Transverse colon (tissue), 4 donors: ENCODE measurements around the gene HOPX.

Experiments used
- EP300 ChIP-seq: sonication (generic); formaldehyde crosslinking; IDR thresholded peaks from one replicate; pipeline ENCODE4 v1.6.1; 2017; ENCODE audit warnings: antibody characterized with exemption, low read depth
- POLR2A ChIP-seq: fragments of 450-650 bp; IDR thresholded peaks from one replicate; pipeline ENCODE4 v1.6.1; 2016; ENCODE audit warnings: antibody characterized with exemption, mild to moderate bottlenecking, moderate library complexity
- POLR2AphosphoS5 ChIP-seq, 3 donors: sonication (generic); formaldehyde crosslinking; IDR thresholded peaks; one replicate each; pipeline ENCODE4 v1.6.1; 2016; ENCODE audit warnings: antibody characterized with exemption in 3 of 3
- TF ChIP-seq, protein P1 (sequence below), 5 experiments: fragments of 200-600 bp in 3 of 5; fragments of 450-650 bp in 2 of 5; sonication (generic) in 3 of 5; IDR thresholded peaks; 1 replicate in 2 of 5; 2 replicates in 3 of 5; pipeline ENCODE4 v1.5.1; 2016 to 2017; ENCODE audit warnings: antibody characterized with exemption in 5 of 5, inconsistent platforms in 3 of 5, mild to moderate bottlenecking in 2 of 5, moderate library complexity in 1 of 5

DNA sequence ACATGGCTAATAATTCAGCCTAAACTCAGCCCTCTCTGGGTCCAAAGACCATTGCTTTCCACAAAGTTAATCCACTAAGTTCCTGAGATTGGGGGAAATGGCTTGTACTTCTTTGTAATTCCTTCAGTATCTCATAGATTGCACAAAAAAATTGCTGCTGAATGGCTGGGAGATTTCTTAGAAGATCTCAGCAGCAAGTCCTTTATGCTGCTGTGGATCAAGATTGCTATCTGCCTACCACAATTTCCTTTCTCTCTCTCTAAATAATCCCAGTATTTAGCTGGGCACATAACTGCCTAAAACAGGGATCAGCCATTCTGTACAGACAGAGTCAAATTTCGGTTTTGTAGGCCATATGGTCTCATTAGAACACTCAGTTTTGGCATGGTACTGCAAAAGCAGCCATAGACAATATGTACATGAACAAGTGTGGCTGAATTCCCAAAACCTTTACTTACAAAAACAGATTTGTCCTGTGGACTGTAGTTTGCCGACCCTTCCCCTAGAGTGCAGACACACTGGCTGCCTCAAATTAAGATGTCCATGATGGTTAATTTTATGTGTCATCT is 18.5 kb upstream of the HOPX start:
- TF ChIP-seq, protein P1, sequence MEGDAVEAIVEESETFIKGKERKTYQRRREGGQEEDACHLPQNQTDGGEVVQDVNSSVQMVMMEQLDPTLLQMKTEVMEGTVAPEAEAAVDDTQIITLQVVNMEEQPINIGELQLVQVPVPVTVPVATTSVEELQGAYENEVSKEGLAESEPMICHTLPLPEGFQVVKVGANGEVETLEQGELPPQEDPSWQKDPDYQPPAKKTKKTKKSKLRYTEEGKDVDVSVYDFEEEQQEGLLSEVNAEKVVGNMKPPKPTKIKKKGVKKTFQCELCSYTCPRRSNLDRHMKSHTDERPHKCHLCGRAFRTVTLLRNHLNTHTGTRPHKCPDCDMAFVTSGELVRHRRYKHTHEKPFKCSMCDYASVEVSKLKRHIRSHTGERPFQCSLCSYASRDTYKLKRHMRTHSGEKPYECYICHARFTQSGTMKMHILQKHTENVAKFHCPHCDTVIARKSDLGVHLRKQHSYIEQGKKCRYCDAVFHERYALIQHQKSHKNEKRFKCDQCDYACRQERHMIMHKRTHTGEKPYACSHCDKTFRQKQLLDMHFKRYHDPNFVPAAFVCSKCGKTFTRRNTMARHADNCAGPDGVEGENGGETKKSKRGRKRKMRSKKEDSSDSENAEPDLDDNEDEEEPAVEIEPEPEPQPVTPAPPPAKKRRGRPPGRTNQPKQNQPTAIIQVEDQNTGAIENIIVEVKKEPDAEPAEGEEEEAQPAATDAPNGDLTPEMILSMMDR (IDR thresholded peaks at IDR 0.05): no peak
- no peak for TF ChIP-seq POLR2A
- no peak for TF ChIP-seq EP300
- no peak for TF ChIP-seq POLR2AphosphoS5 (IDR thresholded peaks at IDR 0.05)
